DMS53 treated with DMSO at 0.1 percent for 48 hours (cell line): Measurements from ENCODE around the gene RIN1.
"Not testable (repeated sequence)": the region's sequence is repeated elsewhere in the genome, so short reads cannot be mapped to it uniquely, and the experiment has no call there.

Experiments used
- DNase-seq: peaks from one replicate; lab custom pipeline; 2025; ENCODE audit not compliant: unreplicated experiment; lab: John Stamatoyannopoulos, UW

The RIN1 gene

GRCh38 chr11:66336234-66337102 lies at the start of gene RIN1:
Gene RIN1 (minus strand): TSS chr11:66336434. CDS start chr11:66336402, 32 bp downstream.
- DNase-seq = peak; percentile 45

DNA sequence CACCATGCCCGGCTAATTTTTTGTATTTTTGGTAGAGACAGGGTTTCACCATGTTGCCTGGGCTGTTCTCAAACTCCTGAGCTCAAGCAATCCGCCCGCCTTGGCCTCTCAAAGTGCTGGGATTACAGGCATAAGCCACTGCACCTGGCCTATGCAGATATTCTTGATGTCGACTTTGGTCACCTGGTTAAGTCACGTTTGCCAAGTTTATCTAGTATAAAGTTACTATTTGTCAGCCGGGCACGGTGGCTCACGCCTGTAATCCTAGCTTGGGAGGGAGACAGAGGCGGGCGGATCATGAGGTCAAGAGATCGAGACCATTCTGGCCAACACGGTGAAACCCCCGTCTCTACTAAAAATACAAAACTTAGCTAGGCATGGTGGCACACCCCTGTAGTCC lies 48.1 kb upstream of the RIN1 start:
- DNase-seq = peak; percentile 58

DNA sequence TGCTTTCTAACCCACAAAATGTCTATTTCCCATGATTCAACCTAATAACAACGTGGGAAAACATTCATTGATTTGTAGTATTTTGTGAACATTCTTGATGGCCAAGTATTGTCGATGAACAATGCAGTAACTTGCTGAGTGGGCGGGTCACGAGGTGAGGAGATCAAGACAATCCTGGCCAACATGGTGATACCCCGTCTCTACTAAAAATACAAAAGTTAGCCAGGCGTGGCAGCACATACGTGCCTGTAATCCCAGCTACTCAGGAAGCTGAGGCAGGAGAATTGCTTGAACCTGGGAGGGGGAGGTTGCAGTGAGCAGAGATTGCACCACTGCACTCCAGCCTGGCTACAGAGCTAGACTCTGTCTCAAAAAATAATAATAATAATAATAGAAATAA lies 44.0 kb upstream of the RIN1 start:
- DNase-seq = not testable (repeated sequence)

DNA sequence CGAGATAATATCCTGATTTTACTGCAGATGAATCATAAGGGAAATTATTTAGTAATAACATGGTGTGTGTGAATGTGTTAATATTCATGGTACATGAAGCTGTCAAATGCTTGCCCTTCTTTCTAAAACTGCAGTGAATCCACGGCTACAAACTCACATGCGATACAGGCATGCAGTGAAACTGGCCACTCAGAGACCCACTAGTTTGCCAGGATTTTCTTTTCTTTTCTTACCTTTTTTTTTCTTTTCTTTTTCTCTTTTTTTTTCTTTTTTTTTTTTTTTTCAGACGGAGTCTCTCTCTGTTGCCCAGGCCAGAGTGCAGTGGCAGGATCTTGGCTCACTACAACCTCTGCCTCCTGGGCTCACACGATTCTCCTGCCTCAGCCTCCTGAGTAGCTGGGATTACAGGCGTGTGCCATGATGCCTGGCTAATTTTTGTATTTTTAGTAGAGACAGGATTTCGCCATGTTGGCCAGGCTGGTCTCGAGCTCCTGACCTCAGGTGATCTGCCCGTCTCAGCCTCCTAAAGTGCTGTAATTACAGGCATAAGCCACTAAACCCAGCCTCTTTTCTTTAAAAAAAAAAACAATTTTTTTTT lies 37.6 kb upstream of the RIN1 start:
- DNase-seq = not testable (repeated sequence)

GRCh38 chr11:66373265-66373664 lies 37.0 kb upstream of the RIN1 start:
- DNase-seq = no peak

GRCh38 chr11:66371627-66372415 lies 35.6 kb upstream of the RIN1 start, which contains the start of gene SLC29A2:
Gene SLC29A2 (minus strand): TSS chr11:66371760. CDS start chr11:66371591, 169 bp downstream.
- peak; percentile 88 for DNase-seq

DNA sequence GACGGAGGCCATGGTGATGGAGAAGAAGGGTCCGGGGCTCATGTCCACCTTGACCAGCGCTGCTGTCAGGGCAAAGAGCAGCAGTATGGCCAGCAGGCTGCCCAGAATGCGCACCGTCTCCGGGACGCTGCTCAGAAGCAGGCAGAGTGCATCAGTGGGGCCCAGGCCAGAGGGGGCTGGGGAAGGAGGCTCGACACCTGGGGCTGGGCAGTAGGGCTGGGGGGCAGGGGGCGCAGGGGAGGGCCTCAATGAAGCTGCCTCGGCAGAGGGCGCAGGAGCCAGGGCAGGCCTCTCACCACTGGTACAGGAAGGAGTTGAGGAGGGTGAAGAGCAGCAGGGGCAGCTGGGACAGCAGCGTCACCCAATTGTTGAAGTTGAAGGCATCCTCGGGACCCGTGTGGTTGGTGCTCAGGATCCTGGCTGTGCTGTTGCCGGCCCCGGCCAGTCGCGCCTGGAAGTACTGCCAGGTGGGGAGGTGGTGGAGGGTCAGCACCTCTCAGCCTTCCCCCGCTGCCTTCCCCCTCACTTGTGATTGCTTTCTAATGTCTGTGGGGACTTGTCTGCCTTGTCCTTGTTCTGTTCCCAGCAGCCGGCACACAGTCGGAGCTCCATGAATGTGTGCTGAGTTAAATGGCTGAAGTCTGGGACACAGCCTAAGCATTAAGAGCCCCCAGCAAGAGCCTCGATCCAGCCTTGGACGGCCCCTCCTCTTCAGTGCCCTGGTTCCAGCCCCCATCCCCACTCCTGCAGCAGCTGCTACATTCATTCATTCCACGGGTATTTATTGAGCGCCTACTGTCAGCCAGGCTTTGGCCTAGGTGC lies 33.0 kb upstream of the RIN1 start:
- no peak for DNase-seq

DNA sequence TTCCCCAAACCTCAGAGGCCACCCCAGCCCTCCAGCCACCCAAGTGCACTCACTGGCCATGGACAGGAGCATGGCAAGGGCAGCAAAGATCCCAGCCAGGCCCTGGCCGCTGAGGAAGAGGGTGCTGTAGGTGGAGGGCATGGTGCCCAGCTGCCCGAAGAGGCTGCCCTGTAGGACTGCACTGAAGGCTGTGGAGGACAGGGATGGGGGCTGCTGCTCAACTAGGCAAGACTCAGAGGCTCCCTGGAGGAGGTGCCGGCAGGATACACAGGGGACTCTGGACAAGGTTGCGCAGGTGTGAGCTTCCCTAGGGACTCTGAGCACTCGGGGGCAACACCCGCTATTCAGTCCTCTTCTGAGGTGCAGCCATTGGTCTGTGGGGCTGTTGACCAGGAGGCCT lies 32.2 kb upstream of the RIN1 start:
- DNase-seq = no peak

DNA sequence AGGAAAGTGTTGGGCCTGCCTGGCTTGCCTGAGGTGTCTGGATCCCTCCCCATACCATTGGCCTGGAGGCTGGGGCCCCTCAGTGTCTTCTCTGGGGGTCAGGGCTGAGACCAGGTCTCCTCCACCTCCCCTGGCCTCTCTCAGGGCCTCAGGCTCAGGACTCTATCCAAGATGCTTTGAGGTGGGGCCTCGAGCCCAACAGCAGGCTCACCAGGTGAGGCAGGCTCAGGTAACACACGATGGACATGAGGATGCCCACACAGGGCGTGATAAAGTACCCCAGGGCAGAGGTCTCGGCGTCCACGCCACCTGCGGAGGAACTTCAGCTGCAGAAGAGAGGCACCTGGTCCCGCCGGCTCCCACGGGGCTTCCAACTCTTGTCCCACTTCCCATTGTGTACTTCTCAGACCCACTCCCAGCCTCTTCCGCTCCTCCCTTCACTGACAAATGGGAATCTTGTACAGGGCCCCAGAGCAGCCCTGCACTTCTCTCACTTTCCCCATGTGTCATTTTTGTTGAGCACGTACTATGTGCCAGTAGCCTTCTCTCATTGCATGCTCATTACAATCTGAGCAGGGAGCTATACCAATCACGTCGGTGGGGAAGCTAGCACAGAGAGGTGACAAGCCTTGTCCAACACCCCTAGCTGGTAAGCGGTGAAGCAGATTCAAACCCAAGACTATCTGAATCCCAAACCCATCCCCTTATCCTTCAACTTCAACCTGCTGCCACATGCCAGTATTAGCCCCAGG lies 31.5 kb upstream of the RIN1 start:
- DNase-seq = no peak

GRCh38 chr11:66366844-66367477 lies 30.7 kb upstream of the RIN1 start:
- no peak for DNase-seq

DNA sequence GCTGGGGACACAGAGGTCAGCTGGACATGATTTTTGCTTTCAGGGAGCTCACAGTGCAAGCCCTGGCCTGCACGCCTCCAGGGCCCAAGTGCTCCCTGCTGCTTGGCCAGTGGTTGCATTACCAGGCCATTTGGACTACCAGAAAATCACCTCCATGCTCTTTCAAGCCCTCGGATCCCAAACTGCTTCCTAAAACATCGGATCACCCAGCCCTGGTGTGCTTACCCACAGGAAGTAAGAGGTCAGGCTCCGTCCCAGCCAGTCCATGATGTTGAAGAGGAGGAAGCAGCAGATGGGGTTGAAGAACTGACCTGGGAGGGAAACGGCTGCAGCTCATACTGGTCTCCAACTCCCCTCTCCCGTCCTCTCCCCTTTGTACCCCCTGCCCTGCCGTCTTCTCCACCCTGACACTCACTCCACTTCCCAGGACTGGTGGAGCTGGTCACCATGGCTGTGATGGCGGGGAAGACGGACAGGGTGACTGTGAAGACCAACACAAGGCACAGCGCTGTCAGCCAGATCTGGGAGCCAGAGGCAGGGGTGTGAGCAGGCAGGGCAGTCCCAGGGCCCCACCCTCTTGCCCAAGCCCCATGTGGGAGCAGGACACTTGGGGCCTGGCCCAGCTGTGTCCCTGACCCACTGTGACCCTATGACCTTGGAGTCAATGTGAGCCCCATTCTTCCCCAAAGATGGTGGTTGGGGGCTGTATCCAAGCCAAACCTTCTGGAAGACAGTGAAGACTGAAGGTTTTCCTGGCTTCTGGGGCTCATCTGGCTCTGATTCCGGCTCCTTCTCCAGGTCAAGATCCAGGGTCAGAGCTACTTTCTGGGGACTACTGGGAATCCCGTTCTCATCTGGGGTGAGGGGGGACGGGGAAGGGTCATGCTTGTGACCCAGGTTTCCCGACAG lies 29.7 kb upstream of the RIN1 start:
- no peak for DNase-seq

GRCh38 chr11:66365166-66365565 lies 28.9 kb upstream of the RIN1 start:
- DNase-seq = no peak

- DNase-seq = no peak
Observed at GRCh38 chr11:66363805-66364535, 27.7 kb upstream of the RIN1 start.

- no peak for DNase-seq
Observed at GRCh38 chr11:66363187-66363601, 27.0 kb upstream of the RIN1 start.

- DNase-seq = no peak
Observed at GRCh38 chr11:66362481-66363147, 26.4 kb upstream of the RIN1 start.

DNA sequence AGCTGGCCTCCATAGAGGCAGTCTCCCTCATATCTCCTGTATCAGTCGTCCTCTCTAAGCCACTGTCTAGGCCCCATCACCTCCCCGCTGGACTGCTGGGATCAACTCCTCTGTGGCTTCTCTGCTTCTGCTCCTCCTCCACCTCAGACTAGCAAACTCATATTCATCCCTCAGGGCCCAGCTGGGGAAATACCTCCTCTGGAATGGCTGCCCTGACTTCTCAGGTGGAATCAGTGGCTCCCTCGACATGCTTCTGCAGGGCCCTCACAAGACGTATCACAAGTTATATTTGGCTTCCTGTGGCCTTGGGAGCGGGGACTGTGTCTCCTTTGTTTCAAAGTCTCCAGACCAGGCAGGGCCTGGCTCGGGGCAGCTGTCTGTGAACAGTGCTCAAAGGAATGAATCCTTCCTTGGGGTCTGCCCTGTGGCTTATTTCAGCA lies 25.3 kb upstream of the RIN1 start:
- DNase-seq = no peak

GRCh38 chr11:66360406-66361073 lies 24.3 kb upstream of the RIN1 start:
- no peak for DNase-seq
